Panc1 (cell line): ENCODE data around the gene GARS1. TPM values are rescaled to one million over a fixed set of nuclear protein-coding genes. Genes with fewer than 3 reads are reported as not detected.

Experiments used
- ATAC-seq: fragments of 200-7000 bp; cut with Tn5 transposase; 2 replicates; pipeline ENCODE4 v1.9.1; 2020; ENCODE audit warnings: mild to moderate bottlenecking, moderate library complexity
- BruUV-seq: library from RNA; stranded (reverse); fragments of 400-500 nt; replicated peaks from 2 replicates; lab custom pipeline; 2021; lab: Mats Ljungman, UMichigan
- CTCF ChIA-PET: fragments of 300-600 bp; sonication (Branson Sonifier 250); formaldehyde crosslinking; loops from one replicate; lab custom pipeline; 2022; ENCODE audit warnings: antibody characterized with exemption; lab: Charles Lee
- POLR2A ChIA-PET: fragments of 300-600 bp; sonication (Branson Sonifier 250); formaldehyde crosslinking; loops from one replicate; lab custom pipeline; 2022; ENCODE audit warnings: antibody characterized with exemption; lab: Charles Lee
- DNase-seq: peaks from one replicate; pipeline ENCODE4 v3.0.0-alpha.2; 2010; ENCODE audit warnings: low read depth, low spot score
- H3K27ac ChIP-seq: 2 replicates; pipeline ENCODE4 v1.5.1; 2011; ENCODE audit warnings: mild to moderate bottlenecking, low read length, inconsistent platforms
- H3K27me3 ChIP-seq: fragments of 200-500 bp; sonication (Bioruptor generic); 2 replicates; pipeline ENCODE4 v1.6.0; 2014; ENCODE audit warnings: low read length, inconsistent platforms; ENCODE audit not compliant: control insufficient read depth, insufficient read depth
- H3K36me3 ChIP-seq: fragments of 200-500 bp; sonication (Bioruptor generic); 2 replicates; pipeline ENCODE4 v1.5.1; 2014; ENCODE audit warnings: inconsistent platforms, mild to moderate bottlenecking, low read length, moderate library complexity; ENCODE audit not compliant: control insufficient read depth, insufficient read depth
- H3K4me1 ChIP-seq: 2 replicates; pipeline ENCODE4 v1.5.1; 2011; ENCODE audit warnings: inconsistent platforms, mild to moderate bottlenecking, low read length, moderate library complexity; ENCODE audit not compliant: control insufficient read depth, insufficient read depth
- H3K4me3 ChIP-seq, 2 experiments: 2 replicates each; pipeline ENCODE4 v1.5.1; 2011 to 2012; ENCODE audit warnings: low read depth in 2 of 2, low read length in 2 of 2, mild to moderate bottlenecking in 2 of 2, inconsistent platforms in 1 of 2, moderate library complexity in 1 of 2
- H3K9me3 ChIP-seq: fragments of 200-500 bp; sonication (Bioruptor generic); 2 replicates; pipeline ENCODE4 v1.5.1; 2014; ENCODE audit warnings: low read depth, mild to moderate bottlenecking, inconsistent platforms, low read length, moderate library complexity; ENCODE audit not compliant: control insufficient read depth, insufficient read depth
- CTCF ChIP-seq: fragments of 450-650 bp; IDR thresholded peaks from 2 replicates; pipeline ENCODE4 v1.5.1; 2017; ENCODE audit warnings: mild to moderate bottlenecking
- POLR2AphosphoS5 ChIP-seq: IDR thresholded peaks from 2 replicates; pipeline ENCODE4 v1.6.1; 2012; ENCODE audit warnings: mild to moderate bottlenecking, low read depth, low read length, moderate library complexity
- REST ChIP-seq, 2 experiments: IDR thresholded peaks; 2 replicates each; pipeline ENCODE4 v1.6.1; 2011 to 2012; ENCODE audit warnings: low read depth in 2 of 2, control low read depth in 1 of 2, low read length in 1 of 2, mild to moderate bottlenecking in 1 of 2, moderate library complexity in 1 of 2; ENCODE audit not compliant: insufficient read depth in 1 of 2
- SIN3A ChIP-seq: IDR thresholded peaks from 2 replicates; pipeline ENCODE4 v1.6.1; 2012; ENCODE audit warnings: low read depth, mild to moderate bottlenecking, low read length, moderate library complexity, borderline replicate concordance; ENCODE audit not compliant: insufficient read depth
- TCF7L2 ChIP-seq: IDR thresholded peaks from 2 replicates; pipeline ENCODE4 v1.6.1; 2011; ENCODE audit warnings: mild to moderate bottlenecking, low read depth, low read length, inconsistent platforms
- in situ Hi-C: cut with HindIII; loops from 2 replicates; pipeline ENCODE4 v1.10.0; 2016; ENCODE audit warnings: low sequenced_read_pairs, low pct_unique_long_range_greater_than_20kb
- intact Hi-C: fragments of 100-400 bp; cut with micrococcal nuclease; formaldehyde crosslinking; loops from one replicate; pipeline ENCODE4 v1.10.0; 2022; ENCODE audit not compliant: unreplicated experiment
- total RNA-seq: library from RNA; stranded (reverse); gene quantifications from one replicate; pipeline ENCODE4 v1.2.1, GENCODE V29; 2021; ENCODE audit not compliant: unreplicated experiment

GARS1 gene
- total RNA-seq, 1 experiment from 2014 or later, result 271 TPM

GRCh38 chr7:30556840-30557239 lies 37.8 kb upstream of the GARS1 start:
- no peak overlapping the region for H3K4me3 ChIP-seq
- ChIA-PET CTCF (no interaction called here), POLR2A (no interaction called here)
- BruUV-seq, result no TSS peak
- H3K36me3 ChIP-seq, result no peaks in the 10 kb centered on the region
- H3K9me3 ChIP-seq, result no peaks in the 10 kb centered on the region
- DNase-seq (no peak), ATAC-seq (no peak)
- H3K4me1 ChIP-seq, result no peaks in the 10 kb centered on the region; the same call in 1 of the 2 replicates
- no peaks in the 10 kb centered on the region for H3K27me3 ChIP-seq
- in situ Hi-C loops (no loop called here), intact Hi-C loops (no loop called here)
- TF ChIP-seq CTCF, result no peak
- no peak for TF ChIP-seq TCF7L2
- no peak for TF ChIP-seq POLR2AphosphoS5
- no peak for TF ChIP-seq SIN3A
- no peak for TF ChIP-seq REST (IDR thresholded peaks at IDR 0.05; ENCODE audit: insufficient read depth in 1 of 2, low read depth in 2 of 2, low read length in 1 of 2)
- H3K27ac ChIP-seq, result no peak overlapping the region

- CTCF ChIA-PET, result no interaction called here
- Histone ChIP-seq H3K36me3 (no peaks in the 10 kb centered on the region), H3K4me1 (no peaks in the 10 kb centered on the region; the same call in 1 of the 2 replicates), H3K27me3 (no peaks in the 10 kb centered on the region), H3K9me3 (no peaks in the 10 kb centered on the region), H3K27ac (no peak overlapping the region), H3K4me3 (no peak overlapping the region)
- POLR2A ChIA-PET, result interaction anchor here (0.6 to 0.7 kb wide), 2 partner anchors 187 to 299 kb away, joined by 3 to 4 read pairs; no protein-coding TSS in a partner anchor
- intact Hi-C loops, result no loop called here
- ATAC-seq (no peak), DNase-seq (no peak)
- in situ Hi-C loops, result no loop called here
- no peak for TF ChIP-seq POLR2AphosphoS5
- no peak for TF ChIP-seq TCF7L2
- TF ChIP-seq SIN3A, result no peak
- TF ChIP-seq REST (IDR thresholded peaks at IDR 0.05; ENCODE audit: insufficient read depth in 1 of 2, low read depth in 2 of 2, low read length in 1 of 2), result no peak
- no peak for TF ChIP-seq CTCF
- no TSS peak for BruUV-seq
Measured at GRCh38 chr7:30557245-30557644, 37.4 kb upstream of the GARS1 start.
